ENCODE results near the gene FBXW9.

The FBXW9 gene

DNA sequence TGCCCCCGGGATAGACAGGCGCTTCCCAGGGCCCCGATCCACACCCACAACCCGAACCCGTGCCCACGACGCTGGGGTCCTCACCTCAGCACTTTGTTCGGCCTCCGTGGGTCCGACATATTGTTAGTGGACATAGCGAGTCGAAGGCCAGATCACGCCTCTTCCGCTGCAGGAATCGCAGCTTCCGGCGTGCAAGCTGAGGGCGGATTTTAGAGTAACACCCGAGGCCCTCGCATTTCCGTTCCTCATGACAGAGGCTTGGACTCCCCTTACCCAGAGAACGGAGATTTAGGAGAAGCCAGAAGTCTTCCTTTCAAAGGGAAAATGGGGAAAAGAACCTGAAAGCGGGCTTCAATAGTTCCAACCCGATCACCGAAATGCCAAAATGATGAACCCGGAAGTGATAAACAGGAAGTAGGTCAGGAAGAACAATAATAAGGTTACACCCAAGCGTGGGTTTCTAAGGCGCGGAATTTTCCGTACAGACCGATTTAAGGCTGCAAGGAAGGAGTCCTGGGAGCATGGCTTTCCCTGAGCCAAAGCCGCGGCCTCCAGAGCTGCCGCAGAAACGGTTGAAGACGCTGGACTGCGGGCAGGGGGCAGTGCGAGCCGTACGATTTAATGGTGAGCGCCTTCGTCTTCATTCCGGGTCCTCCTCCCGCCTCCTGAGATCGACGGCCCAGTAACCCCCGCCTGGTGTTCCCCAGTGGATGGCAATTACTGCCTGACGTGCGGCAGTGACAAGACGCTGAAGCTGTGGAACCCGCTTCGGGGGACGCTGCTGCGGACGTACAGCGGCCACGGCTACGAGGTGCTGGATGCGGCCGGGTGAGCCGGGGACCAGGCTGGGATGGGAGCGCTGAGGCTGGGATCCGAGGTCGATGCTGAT is 26.9 kb downstream of the FBXW9 start:
- peaks cover 19% of the 10 kb centered on the region for H3K4me1 ChIP-seq (ENCODE audit: control insufficient read depth, insufficient read depth, low read length)
- WGBS, 2 experiments = 1% methylated on average over 64 of the region's 64 CpGs
- H3K4me3 ChIP-seq (ENCODE audit: insufficient read depth, low read depth, low read length) = peak overlapping the region; percentile 97
- peak overlapping the region; percentile 72 for H3K27ac ChIP-seq (ENCODE audit: insufficient read depth, low read depth, low read length, poor library complexity, severe bottlenecking)
- H3K27me3 ChIP-seq (ENCODE audit: control insufficient read depth, insufficient read depth, low read length, poor library complexity, severe bottlenecking) = no peaks in the 10 kb centered on the region
- no peaks in the 10 kb centered on the region for H3K9me3 ChIP-seq (ENCODE audit: control insufficient read depth, low read length)
- peaks cover 2% of the 10 kb centered on the region for H3K36me3 ChIP-seq (ENCODE audit: control insufficient read depth, insufficient read depth, low read length)

DNA sequence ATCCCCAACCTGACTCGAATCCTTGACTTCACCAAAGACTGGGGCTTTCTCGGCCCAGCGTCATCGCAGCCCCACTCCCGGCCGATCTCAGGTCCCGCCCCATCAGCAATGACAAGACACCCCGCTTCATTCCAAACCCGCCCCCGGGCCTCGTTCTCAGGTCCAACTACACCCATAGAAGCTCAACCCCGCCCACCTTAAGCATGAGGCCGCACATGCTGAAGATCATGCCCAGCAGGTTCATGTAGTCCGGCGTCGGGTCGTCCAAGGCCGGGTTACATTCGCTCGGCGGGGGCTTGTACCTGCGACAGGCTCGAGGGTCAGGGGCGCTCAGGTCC is 27.5 kb downstream of the FBXW9 start:
- Histone ChIP-seq H3K4me3 (ENCODE audit: insufficient read depth, low read depth, low read length) (peak overlapping the region; percentile 97), H3K27me3 (ENCODE audit: control insufficient read depth, insufficient read depth, low read length, poor library complexity, severe bottlenecking) (no peaks in the 10 kb centered on the region), H3K9me3 (ENCODE audit: control insufficient read depth, low read length) (no peaks in the 10 kb centered on the region), H3K4me1 (ENCODE audit: control insufficient read depth, insufficient read depth, low read length) (peaks cover 19% of the 10 kb centered on the region), H3K27ac (ENCODE audit: insufficient read depth, low read depth, low read length, poor library complexity, severe bottlenecking) (peak overlapping the region; percentile 36), H3K36me3 (ENCODE audit: control insufficient read depth, insufficient read depth, low read length) (no peaks in the 10 kb centered on the region)
- WGBS, 2 experiments = 1 to 2% methylated on average over 24 of the region's 24 CpGs

DNA sequence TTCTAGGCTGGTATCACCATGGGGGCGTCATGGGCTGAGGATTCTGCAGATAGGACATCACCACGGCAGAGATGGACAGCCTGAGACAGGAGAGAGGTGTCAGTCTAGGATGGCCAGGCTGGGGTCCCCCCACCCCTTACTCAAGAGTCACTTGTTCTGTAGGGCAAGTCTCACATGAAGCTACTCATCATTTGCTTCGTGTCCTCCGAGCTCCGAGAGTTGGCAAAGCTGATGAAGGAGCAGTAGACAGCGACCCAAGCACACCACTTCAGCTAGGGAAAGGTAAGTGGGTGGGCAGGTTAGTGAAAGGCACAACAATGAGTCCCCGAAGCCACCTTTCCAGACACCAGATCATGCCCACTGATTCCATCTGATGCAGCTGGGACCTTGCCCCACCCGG is 28.1 kb downstream of the FBXW9 start:
- no peaks in the 10 kb centered on the region for H3K27me3 ChIP-seq (ENCODE audit: control insufficient read depth, insufficient read depth, low read length, poor library complexity, severe bottlenecking)
- no peaks in the 10 kb centered on the region for H3K9me3 ChIP-seq (ENCODE audit: control insufficient read depth, low read length)
- no peak overlapping the region for H3K27ac ChIP-seq (ENCODE audit: insufficient read depth, low read depth, low read length, poor library complexity, severe bottlenecking)
- peak overlapping the region; percentile 97 for H3K4me3 ChIP-seq (ENCODE audit: insufficient read depth, low read depth, low read length)
- H3K4me1 ChIP-seq (ENCODE audit: control insufficient read depth, insufficient read depth, low read length) = peaks cover 19% of the 10 kb centered on the region
- peaks cover 5% of the 10 kb centered on the region for H3K36me3 ChIP-seq (ENCODE audit: control insufficient read depth, insufficient read depth, low read length)
- WGBS, 2 experiments = 86 to 89% methylated on average over 8 of the region's 8 CpGs

DNA sequence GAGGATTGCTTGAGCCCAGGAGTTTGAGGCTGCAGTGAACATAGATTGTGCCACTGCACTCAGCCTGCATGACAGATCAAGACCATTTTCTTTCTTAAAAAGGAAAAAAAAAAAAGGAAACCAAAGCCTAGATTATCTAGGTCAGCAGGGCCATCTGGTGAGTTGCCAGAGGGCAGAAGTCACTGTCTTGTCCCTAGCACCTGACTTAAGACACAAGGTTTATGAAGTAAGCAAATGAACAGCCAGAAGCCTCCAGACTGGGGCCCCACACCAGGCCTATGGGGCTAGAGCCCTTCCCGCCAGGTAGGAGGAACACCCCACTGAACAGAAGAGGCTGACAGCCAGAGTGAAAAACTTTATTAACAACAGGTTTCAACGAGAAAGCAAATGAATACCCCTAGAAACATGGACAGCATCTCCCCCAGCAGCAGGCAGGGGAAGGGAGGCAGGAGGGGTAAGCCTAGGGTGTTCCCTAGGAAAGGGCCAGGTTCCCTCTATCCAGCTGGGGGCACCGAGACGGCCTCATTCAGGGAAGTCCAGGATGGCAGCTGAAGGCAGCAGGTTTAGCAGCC is 28.6 kb downstream of the FBXW9 start:
- peaks cover 7% of the 10 kb centered on the region for H3K36me3 ChIP-seq (ENCODE audit: control insufficient read depth, insufficient read depth, low read length)

DNA sequence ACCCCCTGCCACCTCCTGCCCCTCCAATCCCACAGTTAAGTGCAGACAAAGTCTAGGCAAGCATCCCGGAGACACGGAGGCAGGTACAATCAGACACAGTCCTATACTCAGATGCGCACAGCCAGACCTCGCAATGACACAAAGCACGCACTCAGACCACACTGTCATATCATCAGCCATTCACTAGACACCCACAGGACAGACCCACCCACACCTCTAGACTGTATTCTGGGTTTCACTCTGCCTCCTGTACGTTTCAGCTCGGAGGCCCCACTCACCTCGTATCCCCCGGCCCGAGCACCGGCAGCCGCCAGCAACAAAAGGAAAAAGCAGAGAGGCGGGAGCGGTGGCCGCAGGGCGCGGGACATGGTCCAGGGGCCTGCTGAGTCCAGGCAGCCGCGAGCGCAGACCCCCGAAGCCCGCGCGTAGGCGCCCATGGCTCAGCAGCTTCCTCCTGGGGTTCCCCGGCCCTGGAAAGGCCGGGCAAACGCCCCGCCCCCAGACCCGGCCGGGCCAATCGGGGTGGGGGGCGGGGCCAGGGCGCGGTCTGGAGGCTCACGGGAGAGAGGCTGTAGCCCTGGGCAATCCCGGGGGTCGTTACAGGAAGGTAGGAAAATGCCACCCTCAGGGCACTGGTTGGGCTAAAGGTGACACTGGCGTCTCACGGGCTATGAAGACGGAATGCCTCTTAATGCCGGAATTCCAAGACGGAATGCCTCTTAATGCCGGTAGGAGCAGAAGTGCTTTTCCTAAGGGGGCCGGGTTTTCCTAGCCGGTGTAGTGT is 30.0 kb downstream of the FBXW9 start, which contains the start of the genes MAN2B1 and WDR83:
MAN2B1 (minus strand) TSS at position 478 of the 784 bp plus-strand sequence; CDS start at position 437, 41 bp downstream.
WDR83 (plus strand) TSS at position 543 of the 784 bp plus-strand sequence. CDS start 2,984 bp downstream, outside the sequence.
- Histone ChIP-seq H3K36me3 (ENCODE audit: control insufficient read depth, insufficient read depth, low read length) (peaks cover 8% of the 10 kb centered on the region), H3K4me1 (ENCODE audit: control insufficient read depth, insufficient read depth, low read length) (peaks cover 19% of the 10 kb centered on the region), H3K4me3 (ENCODE audit: insufficient read depth, low read depth, low read length) (peak within 1 kb of the TSS; percentile 68), H3K27me3 (ENCODE audit: control insufficient read depth, insufficient read depth, low read length, poor library complexity, severe bottlenecking) (no peaks in the 10 kb centered on the region), H3K27ac (ENCODE audit: insufficient read depth, low read depth, low read length, poor library complexity, severe bottlenecking) (no peak within 1 kb of the TSS), H3K9me3 (ENCODE audit: control insufficient read depth, low read length) (no peaks in the 10 kb centered on the region)
- 4 to 5% methylated on average over 46 of the region's 46 CpGs for WGBS, 2 experiments

More for the DNA sequence above, 28.6 kb downstream of the FBXW9 start:
- no peaks in the 10 kb centered on the region for H3K27me3 ChIP-seq (ENCODE audit: control insufficient read depth, insufficient read depth, low read length, poor library complexity, severe bottlenecking)
- no peak overlapping the region for H3K27ac ChIP-seq (ENCODE audit: insufficient read depth, low read depth, low read length, poor library complexity, severe bottlenecking)
- no peaks in the 10 kb centered on the region for H3K9me3 ChIP-seq (ENCODE audit: control insufficient read depth, low read length)
- no peak overlapping the region for H3K4me3 ChIP-seq (ENCODE audit: insufficient read depth, low read depth, low read length)
- peaks cover 19% of the 10 kb centered on the region for H3K4me1 ChIP-seq (ENCODE audit: control insufficient read depth, insufficient read depth, low read length)
- WGBS, 2 experiments = 91 to 94% methylated on average over 4 of the region's 4 CpGs

DNA sequence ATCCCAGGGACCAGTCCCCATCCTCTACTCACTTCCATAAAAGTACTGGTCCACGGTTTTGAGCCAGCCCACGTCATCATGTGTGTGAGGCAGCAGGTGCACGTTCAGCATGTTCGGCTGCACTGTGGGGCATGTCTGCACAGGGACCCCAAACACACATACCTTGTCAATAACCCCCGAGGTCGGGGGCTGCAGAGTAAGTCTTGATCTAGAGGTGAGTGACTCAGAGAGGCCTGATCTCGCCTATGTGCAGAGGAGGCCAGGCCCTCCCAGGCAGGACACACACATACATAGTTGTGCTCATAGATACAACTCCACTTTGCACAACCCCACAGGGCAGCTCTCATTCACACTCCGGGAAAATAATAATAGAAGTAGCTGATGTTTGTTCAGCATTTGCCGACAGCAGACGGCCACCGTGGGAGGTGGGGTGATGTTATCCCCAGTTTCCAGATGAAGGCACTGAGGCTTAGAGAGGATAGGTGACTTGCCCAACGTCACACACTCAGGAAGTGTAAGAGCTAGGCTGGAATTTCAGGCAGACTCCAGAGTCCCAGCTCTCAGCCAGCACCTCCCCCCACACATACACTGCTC is 30.7 kb downstream of the FBXW9 start:
- no peak overlapping the region for H3K27ac ChIP-seq (ENCODE audit: insufficient read depth, low read depth, low read length, poor library complexity, severe bottlenecking)
- peaks cover 19% of the 10 kb centered on the region for H3K4me1 ChIP-seq (ENCODE audit: control insufficient read depth, insufficient read depth, low read length)
- peak overlapping the region; percentile 68 for H3K4me3 ChIP-seq (ENCODE audit: insufficient read depth, low read depth, low read length)
- peaks cover 15% of the 10 kb centered on the region for H3K36me3 ChIP-seq (ENCODE audit: control insufficient read depth, insufficient read depth, low read length)
- no peaks in the 10 kb centered on the region for H3K9me3 ChIP-seq (ENCODE audit: control insufficient read depth, low read length)
- WGBS, 2 experiments = 82 to 88% methylated on average over 12 of the region's 12 CpGs
- no peaks in the 10 kb centered on the region for H3K27me3 ChIP-seq (ENCODE audit: control insufficient read depth, insufficient read depth, low read length, poor library complexity, severe bottlenecking)

GRCh38 chr19:12665281-12665573 is 31.2 kb downstream of the FBXW9 start:
- H3K27ac ChIP-seq (ENCODE audit: insufficient read depth, low read depth, low read length, poor library complexity, severe bottlenecking) = no peak overlapping the region
- WGBS, 2 experiments = 96 to 97% methylated on average over 10 of the region's 10 CpGs
- no peaks in the 10 kb centered on the region for H3K9me3 ChIP-seq (ENCODE audit: control insufficient read depth, low read length)
- peaks cover 15% of the 10 kb centered on the region for H3K4me1 ChIP-seq (ENCODE audit: control insufficient read depth, insufficient read depth, low read length)
- H3K36me3 ChIP-seq (ENCODE audit: control insufficient read depth, insufficient read depth, low read length) = peaks cover 15% of the 10 kb centered on the region
- H3K4me3 ChIP-seq (ENCODE audit: insufficient read depth, low read depth, low read length) = no peak overlapping the region
- H3K27me3 ChIP-seq (ENCODE audit: control insufficient read depth, insufficient read depth, low read length, poor library complexity, severe bottlenecking) = no peaks in the 10 kb centered on the region

GRCh38 chr19:12664406-12665280 is 31.8 kb downstream of the FBXW9 start:
- no peak overlapping the region for H3K27ac ChIP-seq (ENCODE audit: insufficient read depth, low read depth, low read length, poor library complexity, severe bottlenecking)
- H3K4me3 ChIP-seq (ENCODE audit: insufficient read depth, low read depth, low read length) = no peak overlapping the region
- no peaks in the 10 kb centered on the region for H3K9me3 ChIP-seq (ENCODE audit: control insufficient read depth, low read length)
- H3K27me3 ChIP-seq (ENCODE audit: control insufficient read depth, insufficient read depth, low read length, poor library complexity, severe bottlenecking) = no peaks in the 10 kb centered on the region
- WGBS, 2 experiments = 87 to 91% methylated on average over 29 of the region's 29 CpGs
- H3K4me1 ChIP-seq (ENCODE audit: control insufficient read depth, insufficient read depth, low read length) = peaks cover 15% of the 10 kb centered on the region
- H3K36me3 ChIP-seq (ENCODE audit: control insufficient read depth, insufficient read depth, low read length) = peaks cover 15% of the 10 kb centered on the region

DNA sequence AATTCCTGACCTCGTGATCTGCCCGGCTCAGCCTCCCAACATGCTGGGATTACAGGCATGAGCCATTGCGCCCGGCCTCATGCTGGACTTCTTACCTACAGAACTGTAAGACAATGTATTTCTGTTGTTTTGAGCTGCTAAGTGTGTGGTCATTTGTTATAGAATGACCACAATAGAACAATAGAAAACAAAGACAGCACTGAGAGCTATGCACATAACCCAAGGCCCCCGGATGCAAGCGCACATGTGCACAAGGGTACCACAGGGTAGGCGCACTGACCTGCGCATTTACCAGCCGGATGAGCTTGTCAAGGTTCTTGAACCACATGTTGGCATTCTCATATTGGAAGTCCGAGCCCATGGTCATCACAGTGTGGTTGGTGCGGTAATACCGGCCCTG is 35.5 kb downstream of the FBXW9 start:
- Histone ChIP-seq H3K27ac (ENCODE audit: insufficient read depth, low read depth, low read length, poor library complexity, severe bottlenecking) (no peak overlapping the region), H3K4me3 (ENCODE audit: insufficient read depth, low read depth, low read length) (no peak overlapping the region), H3K4me1 (ENCODE audit: control insufficient read depth, insufficient read depth, low read length) (peaks cover 4% of the 10 kb centered on the region), H3K9me3 (ENCODE audit: control insufficient read depth, low read length) (no peaks in the 10 kb centered on the region), H3K36me3 (ENCODE audit: control insufficient read depth, insufficient read depth, low read length) (peaks cover 19% of the 10 kb centered on the region), H3K27me3 (ENCODE audit: control insufficient read depth, insufficient read depth, low read length, poor library complexity, severe bottlenecking) (no peaks in the 10 kb centered on the region)
- 94 to 96% methylated on average over 12 of the region's 12 CpGs for WGBS, 2 experiments

Data from ectodermal cell (in vitro differentiated cells).